OCI-LY3 (cell line): ENCODE results near the gene CASZ1.

ENCODE experiments used
- H2AFZ ChIP-seq: fragments of 200-600, 300-600 bp; shearing (Covaris generic); 2 replicates; pipeline ENCODE4 v1.6.0; 2014; ENCODE audit warnings: antibody characterized with exemption, low read depth, low read length
- H3K27ac ChIP-seq: fragments of 200-600, 300-600 bp; sonication (generic); 2 replicates; pipeline ENCODE4 v1.5.1; 2014; ENCODE audit warnings: mild to moderate bottlenecking, low read length, moderate library complexity, mixed read lengths
- H3K27me3 ChIP-seq: fragments of 200-600, 300-600 bp; sonication (generic); 2 replicates; pipeline ENCODE4 v1.6.1; 2014; ENCODE audit warnings: low read depth, low read length, mixed read lengths
- H3K36me3 ChIP-seq: fragments of 200-600, 300-600 bp; sonication (generic); replicated peaks from 2 replicates; pipeline ENCODE3; 2014; ENCODE audit warnings: low read depth, low read length, mixed read lengths
- H3K4me1 ChIP-seq: fragments of 300-600, 200-600 bp; sonication (generic); 2 replicates; pipeline ENCODE4 v1.6.1; 2014; ENCODE audit warnings: low read length, mixed read lengths
- H3K4me2 ChIP-seq: fragments of 200-600, 300-600 bp; sonication (generic); 2 replicates; pipeline ENCODE4 v1.6.1; 2014; ENCODE audit warnings: low read length, mixed read lengths
- H3K4me3 ChIP-seq: fragments of 300-600, 200-600 bp; sonication (generic); 2 replicates; pipeline ENCODE4 v1.5.1; 2014; ENCODE audit warnings: antibody characterized with exemption, mild to moderate bottlenecking, low read length, moderate library complexity
- H3K79me2 ChIP-seq: fragments of 300-600, 200-600 bp; shearing (Covaris generic); 2 replicates; pipeline ENCODE4 v1.6.1; 2014; ENCODE audit warnings: mild to moderate bottlenecking, low read length, mixed read lengths
- H3K9ac ChIP-seq: fragments of 300-600, 200-600 bp; shearing (Covaris generic); 2 replicates; pipeline ENCODE4 v1.6.0; 2014; ENCODE audit warnings: mild to moderate bottlenecking, low read length, moderate library complexity
- H3K9me3 ChIP-seq: fragments of 200-600, 300-600 bp; shearing (Covaris generic); 2 replicates; pipeline ENCODE4 v1.6.1; 2014; ENCODE audit warnings: low read length, mixed read lengths; ENCODE audit not compliant: insufficient read depth
- H4K20me1 ChIP-seq: fragments of 200-600, 300-600 bp; sonication (generic); 2 replicates; pipeline ENCODE4 v1.6.1; 2016; ENCODE audit warnings: low read length, mixed read lengths; ENCODE audit not compliant: insufficient read depth
- EZH2phosphoT487 ChIP-seq: fragments of 200-600 bp; shearing (Covaris generic); IDR thresholded peaks from 2 replicates; pipeline ENCODE4 v1.6.1; 2018; ENCODE audit warnings: antibody characterized with exemption, mixed run types, low read depth
- TF ChIP-seq, protein P1 (sequence below): fragments of 200-600, 300-600 bp; sonication (generic); IDR thresholded peaks from 2 replicates; pipeline ENCODE4 v1.5.1; 2014; ENCODE audit warnings: antibody characterized with exemption, low read length, low read depth

The CASZ1 gene

DNA sequence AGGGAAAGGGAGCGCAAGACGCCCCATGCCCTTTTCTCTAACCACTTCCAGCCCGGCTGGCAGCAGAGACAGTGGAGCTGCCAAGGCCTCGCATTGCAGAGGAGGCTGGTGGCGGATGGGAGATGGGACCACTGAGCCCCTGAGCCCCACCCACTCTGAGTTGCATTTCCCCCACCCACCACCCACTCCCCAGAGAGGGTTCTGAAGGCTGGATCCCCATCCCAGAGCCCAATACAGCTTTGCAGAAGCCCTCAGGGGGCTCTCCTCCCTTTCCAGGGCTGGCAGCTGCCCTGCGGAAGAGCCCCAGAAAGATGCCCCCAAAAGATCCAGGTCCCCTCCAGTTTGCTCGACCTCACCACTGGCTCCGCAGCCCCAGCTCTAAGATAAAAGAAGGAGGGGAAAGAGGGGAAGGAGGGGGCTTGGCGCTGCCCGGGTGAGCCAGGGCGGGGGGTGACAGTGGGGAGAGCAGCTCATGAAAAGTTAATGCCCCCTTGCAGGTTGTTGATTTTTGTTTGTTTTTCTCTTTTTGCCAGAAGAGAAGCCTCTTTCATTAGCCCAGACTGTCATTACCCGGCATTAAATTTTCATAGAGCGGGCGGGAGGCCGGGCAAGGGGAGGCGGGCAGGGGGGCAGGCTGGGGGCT is 38.4 kb upstream of the CASZ1 start:
- Histone ChIP-seq H3K9me3 (no peaks in the 10 kb centered on the region), H3K9ac (no peak overlapping the region), H4K20me1 (no peaks in the 10 kb centered on the region), H3K36me3 (no peaks in the 10 kb centered on the region), H2AFZ (no peak overlapping the region), H3K4me2 (no peak overlapping the region), H3K4me3 (no peak overlapping the region), H3K4me1 (no peaks in the 10 kb centered on the region), H3K79me2 (no peaks in the 10 kb centered on the region), H3K27me3 (no peaks in the 10 kb centered on the region), H3K27ac (no peak overlapping the region)
- TF ChIP-seq, protein P1, sequence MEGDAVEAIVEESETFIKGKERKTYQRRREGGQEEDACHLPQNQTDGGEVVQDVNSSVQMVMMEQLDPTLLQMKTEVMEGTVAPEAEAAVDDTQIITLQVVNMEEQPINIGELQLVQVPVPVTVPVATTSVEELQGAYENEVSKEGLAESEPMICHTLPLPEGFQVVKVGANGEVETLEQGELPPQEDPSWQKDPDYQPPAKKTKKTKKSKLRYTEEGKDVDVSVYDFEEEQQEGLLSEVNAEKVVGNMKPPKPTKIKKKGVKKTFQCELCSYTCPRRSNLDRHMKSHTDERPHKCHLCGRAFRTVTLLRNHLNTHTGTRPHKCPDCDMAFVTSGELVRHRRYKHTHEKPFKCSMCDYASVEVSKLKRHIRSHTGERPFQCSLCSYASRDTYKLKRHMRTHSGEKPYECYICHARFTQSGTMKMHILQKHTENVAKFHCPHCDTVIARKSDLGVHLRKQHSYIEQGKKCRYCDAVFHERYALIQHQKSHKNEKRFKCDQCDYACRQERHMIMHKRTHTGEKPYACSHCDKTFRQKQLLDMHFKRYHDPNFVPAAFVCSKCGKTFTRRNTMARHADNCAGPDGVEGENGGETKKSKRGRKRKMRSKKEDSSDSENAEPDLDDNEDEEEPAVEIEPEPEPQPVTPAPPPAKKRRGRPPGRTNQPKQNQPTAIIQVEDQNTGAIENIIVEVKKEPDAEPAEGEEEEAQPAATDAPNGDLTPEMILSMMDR = no peak
- no peak for TF ChIP-seq EZH2phosphoT487

GRCh38 chr1:10833630-10834557 is 37.4 kb upstream of the CASZ1 start:
- no peak for TF ChIP-seq EZH2phosphoT487
- TF ChIP-seq, protein P1 = no peak
- H3K4me2 ChIP-seq = no peak overlapping the region

GRCh38 chr1:10832703-10833102 is 36.3 kb upstream of the CASZ1 start:
- Histone ChIP-seq H4K20me1 (no peaks in the 10 kb centered on the region), H3K4me3 (no peak overlapping the region), H3K36me3 (no peaks in the 10 kb centered on the region), H3K79me2 (no peaks in the 10 kb centered on the region), H3K9me3 (no peaks in the 10 kb centered on the region), H3K27me3 (no peaks in the 10 kb centered on the region), H2AFZ (no peak overlapping the region), H3K4me2 (no peak overlapping the region), H3K9ac (no peak overlapping the region), H3K4me1 (no peaks in the 10 kb centered on the region), H3K27ac (no peak overlapping the region)
- TF ChIP-seq EZH2phosphoT487 = no peak
- TF ChIP-seq, protein P1 = no peak

More at GRCh38 chr1:10833630-10834557, 37.4 kb upstream of the CASZ1 start:
- Histone ChIP-seq H3K9me3 (no peaks in the 10 kb centered on the region), H3K36me3 (no peaks in the 10 kb centered on the region), H3K79me2 (no peaks in the 10 kb centered on the region), H3K4me3 (no peak overlapping the region), H4K20me1 (no peaks in the 10 kb centered on the region), H2AFZ (no peak overlapping the region), H3K27ac (no peak overlapping the region), H3K9ac (no peak overlapping the region), H3K4me1 (no peaks in the 10 kb centered on the region), H3K27me3 (no peaks in the 10 kb centered on the region)

DNA sequence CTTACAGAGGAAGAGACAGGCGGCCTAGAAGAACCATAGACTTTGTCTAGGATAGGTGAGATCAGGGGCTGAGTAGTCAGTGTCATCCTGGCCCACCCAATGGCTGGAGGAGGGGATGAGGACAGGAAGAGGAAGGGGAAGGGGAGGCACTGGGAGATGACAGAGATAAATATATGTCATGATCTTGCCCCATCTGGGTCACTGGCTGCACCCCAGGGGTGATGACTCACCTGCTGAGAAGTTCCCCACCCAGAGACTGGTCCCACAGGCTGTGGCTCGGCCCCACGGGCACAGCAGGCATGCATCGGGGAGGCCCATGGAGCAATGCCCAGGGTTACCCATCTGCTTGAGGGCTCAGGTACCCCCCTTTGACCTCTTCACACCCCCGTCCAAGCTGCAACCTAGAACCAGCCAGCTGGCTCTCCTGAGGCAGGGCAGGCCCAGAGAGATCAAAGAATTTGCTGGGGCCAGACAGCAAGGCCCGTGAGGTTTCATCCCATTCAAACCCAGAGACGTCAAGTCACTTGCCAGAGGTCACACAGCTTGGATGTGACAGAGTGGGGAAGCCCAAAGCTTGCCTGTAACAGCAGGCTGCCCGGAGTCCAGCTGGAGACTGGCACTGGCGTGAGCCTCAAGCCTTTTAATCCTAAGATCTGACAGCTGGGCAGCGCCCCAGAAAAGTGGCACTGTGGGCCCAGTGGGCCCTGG is 34.7 kb upstream of the CASZ1 start:
- Histone ChIP-seq H3K9me3 (no peaks in the 10 kb centered on the region), H3K4me2 (no peak overlapping the region), H3K79me2 (no peaks in the 10 kb centered on the region), H3K36me3 (no peaks in the 10 kb centered on the region), H3K27ac (no peak overlapping the region), H2AFZ (no peak overlapping the region), H3K4me3 (no peak overlapping the region), H3K27me3 (no peaks in the 10 kb centered on the region), H3K4me1 (no peaks in the 10 kb centered on the region), H4K20me1 (no peaks in the 10 kb centered on the region), H3K9ac (no peak overlapping the region)
- TF ChIP-seq EZH2phosphoT487 = no peak
- TF ChIP-seq, protein P1 = no peak
